GM12878 (cell line): Measurements from ENCODE around the gene NFYC. TPM values are rescaled to one million over a fixed set of nuclear protein-coding genes. Genes with fewer than 3 reads are reported as not detected.

Experiments used
- ATAC-seq: fragments of 200-7000 bp; cut with Tn5 transposase; 3 replicates; pipeline ENCODE4 v1.9.1; 2020; ENCODE audit warnings: mild to moderate bottlenecking, moderate library complexity
- BruUV-seq: library from RNA; stranded (reverse); fragments of 400-500 nt; replicated peaks from 2 replicates; lab custom pipeline; 2021; lab: Mats Ljungman, UMichigan
- CTCF ChIA-PET: fragments of 300-600 bp; sonication (Branson Sonifier 250); formaldehyde crosslinking; extraction: SDS; loops from one replicate; lab custom pipeline; 2021; ENCODE audit warnings: inconsistent platforms; lab: Yijun Ruan, JAX
- POLR2A ChIA-PET: fragments of 350-600 bp; formaldehyde crosslinking; extraction: SDS; loops from one replicate; lab custom pipeline; 2021; ENCODE audit warnings: inconsistent platforms; lab: Charles Lee
- RAD21 ChIA-PET: fragments of 300-600 bp; sonication (Branson Sonifier 250); formaldehyde crosslinking; loops from one replicate; lab custom pipeline; 2023; ENCODE audit warnings: antibody characterized with exemption; ENCODE audit not compliant: unreplicated experiment; lab: Charles Lee
- SMC1A ChIA-PET: fragments of 300-600 bp; sonication (Branson Sonifier 250); formaldehyde crosslinking; loops from one replicate; lab custom pipeline; 2023; ENCODE audit not compliant: unreplicated experiment, uncharacterized antibody; lab: Charles Lee
- DNase-seq: peaks from one replicate; pipeline ENCODE4 v3.0.0-alpha.2; 2011; ENCODE audit warnings: low read depth, low spot score
- FAIRE-seq: peaks from 3 replicates; lab custom pipeline; 2011; peaks lifted over from hg19 to GRCh38; lab: Jason Lieb, UNC
- H2AFZ ChIP-seq: 2 replicates; pipeline ENCODE4 v1.6.0; 2011; ENCODE audit warnings: low read depth, low read length, control low read depth; ENCODE audit not compliant: control insufficient read depth
- H3K27ac ChIP-seq: 2 replicates; pipeline ENCODE4 v1.5.1; 2011; ENCODE audit warnings: control low read depth; ENCODE audit not compliant: control insufficient read depth, insufficient read depth
- H3K27me3 ChIP-seq, 2 experiments: replicated peaks in 1 of 2; 2 replicates each; pipeline versions ENCODE4 v1.6.0 to v1.6.1; 2011; ENCODE audit warnings: low read length in 1 of 2; ENCODE audit not compliant: control insufficient read depth in 2 of 2, insufficient read depth in 2 of 2
- H3K36me3 ChIP-seq, 2 experiments: 2 replicates each; pipeline ENCODE4 v1.5.1; 2011; ENCODE audit warnings: low read length in 1 of 2; ENCODE audit not compliant: control insufficient read depth in 2 of 2, insufficient read depth in 2 of 2
- H3K4me1 ChIP-seq: 2 replicates; pipeline ENCODE4 v1.6.1; 2011; ENCODE audit warnings: mild to moderate bottlenecking, low read length, moderate library complexity, mixed read lengths; ENCODE audit not compliant: control insufficient read depth, insufficient read depth
- H3K4me2 ChIP-seq: 2 replicates; pipeline ENCODE4 v1.6.0; 2011; ENCODE audit warnings: control low read depth; ENCODE audit not compliant: control insufficient read depth, insufficient read depth
- H3K4me3 ChIP-seq: fragments of 200-600 bp; sonication (generic); 2 replicates; pipeline ENCODE4 v1.5.1; 2016
- H3K79me2 ChIP-seq: 2 replicates; pipeline ENCODE4 v1.6.0; 2011; ENCODE audit warnings: low read length; ENCODE audit not compliant: control insufficient read depth, insufficient read depth
- H3K9ac ChIP-seq: 2 replicates; pipeline ENCODE4 v1.8.0; 2011; ENCODE audit warnings: low read length, control low read depth, mixed read lengths; ENCODE audit not compliant: control insufficient read depth, insufficient read depth
- H3K9me3 ChIP-seq: replicated peaks from 3 replicates; pipeline ENCODE4 v1.5.1; 2011; ENCODE audit warnings: mild to moderate bottlenecking, low read length; ENCODE audit not compliant: control insufficient read depth, insufficient read depth
- H4K20me1 ChIP-seq: 2 replicates; pipeline ENCODE4 v1.6.0; 2011; ENCODE audit not compliant: control insufficient read depth, insufficient read depth
- NFYB ChIP-seq: IDR thresholded peaks from 2 replicates; pipeline ENCODE4 v1.6.1; 2011; ENCODE audit warnings: low read depth, mild to moderate bottlenecking, low read length, improper control_type of control experiment, moderate library complexity; ENCODE audit not compliant: insufficient read depth
- SREBF2 ChIP-seq: IDR thresholded peaks from 2 replicates; pipeline ENCODE4 v1.6.1; 2012; ENCODE audit warnings: mild to moderate bottlenecking, low read length
- SUPT20H ChIP-seq: IDR thresholded peaks from 2 replicates; pipeline ENCODE4 v1.6.1; 2011; ENCODE audit warnings: low read depth, mild to moderate bottlenecking, low read length, moderate library complexity, borderline replicate concordance; ENCODE audit not compliant: control insufficient read depth
- YY1 ChIP-seq: IDR thresholded peaks from 2 replicates; pipeline ENCODE4 v1.6.1; 2011; ENCODE audit warnings: low read depth, mild to moderate bottlenecking, low read length
- ZZZ3 ChIP-seq: IDR thresholded peaks from 2 replicates; pipeline ENCODE4 v1.6.1; 2011; ENCODE audit warnings: low read depth; ENCODE audit not compliant: control insufficient read depth, insufficient read length
- WGBS: methylation state at CpG from one replicate; pipeline ENCODE4 v1.1.6; 2016; ENCODE audit warnings: low lambda C conversion rate; ENCODE audit not compliant: insufficient replicate concordance, insufficient coverage; ENCODE audit errors: missing lambda C conversion rate; 5-methylcytosine and 5-hydroxymethylcytosine counted together
- in situ Hi-C: fragments of 300-500 bp; cut with MboI; formaldehyde crosslinking; loops from 9 replicates; pipeline ENCODE4 v1.14.3; 2018; ENCODE audit warnings: mixed read lengths
- intact Hi-C: fragments of 100-400 bp; cut with micrococcal nuclease; formaldehyde crosslinking; loops from one replicate; pipeline ENCODE4 v1.14.2; 2022; ENCODE audit not compliant: unreplicated experiment
- polyA plus RNA-seq, 11 experiments: library from polyadenylated mRNA; depleted of rRNA in 4 of 11; unstranded in 6 of 11; stranded (reverse) in 5 of 11; fragments of >200 nt; fragmentation: Nextera tagmentation in 4 of 11; fragmentation: Illumina TruSeq in 1 of 11; extraction: Ambion mirVana in 4 of 11; extraction: Trizol in 1 of 11; gene quantifications; 1 replicate in 1 of 11; 2 replicates in 10 of 11; pipeline versions ENCODE4 v1.2.1 to v1.2.3, GENCODE V29; 2011 to 2016; ENCODE audit warnings: inconsistent platforms in 2 of 11, missing spikeins in 2 of 11, low read depth in 1 of 11
- total RNA-seq, 4 experiments: library from RNA; depleted of rRNA in 3 of 4; stranded (reverse); fragments of >200 nt in 3 of 4; fragmentation: Illumina TruSeq in 1 of 4; extraction: Trizol in 1 of 4; gene quantifications; 2 replicates each; pipeline versions ENCODE4 v1.2.1 to v1.2.3, GENCODE V29; 2013 to 2021
- TF ChIP-seq, protein P1 (sequence below): fragments of 450-650 bp; formaldehyde crosslinking; IDR thresholded peaks from 2 replicates; pipeline ENCODE4 v1.4.0; 2022; ENCODE audit warnings: mild to moderate bottlenecking, moderate library complexity
- TF ChIP-seq, protein P2 (sequence below): fragments of 450-650 bp; IDR thresholded peaks from 2 replicates; pipeline ENCODE4 v1.6.1; 2017; ENCODE audit warnings: mild to moderate bottlenecking
- TF ChIP-seq, protein P3 (sequence below): IDR thresholded peaks from 2 replicates; pipeline ENCODE4 v1.6.1; 2012; ENCODE audit warnings: low read length, inconsistent platforms

NFYC gene
- total and polyA plus RNA-seq, 10 of the 15 experiments (the other 5 are each of a cell fraction or from before 2014, with no cell fraction given), result 4.3 to 84.2 (median 58.3) TPM

DNA sequence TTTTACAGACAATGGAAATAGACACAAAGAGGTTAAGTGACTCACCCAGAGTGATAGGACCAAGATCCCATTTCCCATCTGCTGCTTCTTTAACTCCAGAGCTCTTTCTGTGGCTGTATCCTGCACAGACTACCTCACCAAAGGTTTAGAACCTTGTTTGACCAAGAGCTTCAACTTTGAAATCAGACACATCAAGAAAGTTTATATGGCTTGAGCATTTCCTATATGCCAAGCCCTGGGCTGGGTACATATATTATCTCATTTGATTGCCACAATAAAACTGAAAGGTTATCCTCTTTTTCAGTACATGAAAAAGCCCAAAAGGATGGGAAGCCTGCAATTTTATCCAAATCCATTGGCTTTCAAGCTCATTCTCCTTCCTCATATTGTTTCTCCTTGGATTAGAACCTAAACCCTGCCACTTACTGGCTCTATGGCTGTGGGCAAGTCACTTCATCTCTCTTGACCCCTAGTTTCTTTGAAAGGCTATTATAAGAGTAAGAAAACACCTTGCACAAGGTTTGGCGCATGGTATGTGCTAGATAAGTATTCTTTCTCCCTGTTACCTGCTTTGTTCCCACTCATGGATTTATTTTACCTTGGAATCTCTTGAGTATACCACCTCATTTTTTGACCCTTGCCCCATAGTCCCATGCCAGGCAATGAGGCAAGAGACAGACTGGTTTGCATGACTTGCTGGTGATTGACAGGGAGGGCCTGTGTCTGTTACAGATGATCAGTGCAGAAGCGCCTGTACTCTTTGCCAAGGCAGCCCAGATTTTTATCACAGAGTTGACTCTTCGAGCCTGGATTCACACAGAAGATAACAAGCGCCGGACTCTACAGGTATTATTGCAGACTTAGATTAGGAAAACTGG is 57.6 kb downstream of the NFYC start (continued):
- TF ChIP-seq, protein P1, sequence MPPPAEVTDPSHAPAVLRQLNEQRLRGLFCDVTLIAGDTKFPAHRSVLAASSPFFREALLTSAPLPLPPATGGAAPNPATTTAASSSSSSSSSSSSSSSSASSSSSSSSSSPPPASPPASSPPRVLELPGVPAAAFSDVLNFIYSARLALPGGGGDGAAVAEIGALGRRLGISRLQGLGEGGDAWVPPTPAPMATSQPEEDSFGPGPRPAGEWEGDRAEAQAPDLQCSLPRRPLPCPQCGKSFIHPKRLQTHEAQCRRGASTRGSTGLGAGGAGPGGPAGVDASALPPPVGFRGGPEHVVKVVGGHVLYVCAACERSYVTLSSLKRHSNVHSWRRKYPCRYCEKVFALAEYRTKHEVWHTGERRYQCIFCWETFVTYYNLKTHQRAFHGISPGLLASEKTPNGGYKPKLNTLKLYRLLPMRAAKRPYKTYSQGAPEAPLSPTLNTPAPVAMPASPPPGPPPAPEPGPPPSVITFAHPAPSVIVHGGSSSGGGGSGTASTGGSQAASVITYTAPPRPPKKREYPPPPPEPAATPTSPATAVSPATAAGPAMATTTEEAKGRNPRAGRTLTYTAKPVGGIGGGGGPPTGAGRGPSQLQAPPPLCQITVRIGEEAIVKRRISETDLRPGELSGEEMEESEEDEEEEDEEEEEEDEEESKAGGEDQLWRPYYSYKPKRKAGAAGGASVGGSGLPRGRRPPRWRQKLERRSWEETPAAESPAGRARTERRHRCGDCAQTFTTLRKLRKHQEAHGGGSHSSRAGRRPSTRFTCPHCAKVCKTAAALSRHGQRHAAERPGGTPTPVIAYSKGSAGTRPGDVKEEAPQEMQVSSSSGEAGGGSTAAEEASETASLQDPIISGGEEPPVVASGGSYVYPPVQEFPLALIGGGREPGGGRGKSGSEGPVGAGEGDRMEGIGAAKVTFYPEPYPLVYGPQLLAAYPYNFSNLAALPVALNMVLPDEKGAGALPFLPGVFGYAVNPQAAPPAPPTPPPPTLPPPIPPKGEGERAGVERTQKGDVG (CRISPR knock-in tag), result no peak

DNA sequence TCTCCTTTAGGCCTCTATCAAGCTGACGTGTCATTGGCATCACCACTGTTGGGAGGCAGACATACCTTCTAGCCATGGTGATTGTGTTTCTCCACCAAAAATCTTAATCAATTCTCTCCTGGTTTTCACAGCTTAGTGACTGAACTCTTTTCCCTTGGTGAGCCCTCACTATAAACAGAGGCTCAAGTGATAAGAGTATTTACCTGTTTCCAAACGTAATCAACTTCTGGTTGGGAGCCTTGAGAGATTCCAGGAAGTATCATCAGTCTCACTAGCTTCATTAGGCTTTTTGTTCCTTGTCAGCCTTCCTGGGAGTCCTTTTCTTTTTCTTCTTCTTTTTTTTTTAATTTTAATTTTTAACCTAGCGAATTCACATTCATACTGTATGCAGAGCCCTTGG is 58.3 kb downstream of the NFYC start:
- H3K9me3 ChIP-seq, result no peaks in the 10 kb centered on the region
- H2AFZ ChIP-seq, result no peak overlapping the region
- TF ChIP-seq SREBF2 (no peak), ZZZ3 (no peak), YY1 (no peak), NFYB (no peak), SUPT20H (no peak)
- TF ChIP-seq, protein P2, sequence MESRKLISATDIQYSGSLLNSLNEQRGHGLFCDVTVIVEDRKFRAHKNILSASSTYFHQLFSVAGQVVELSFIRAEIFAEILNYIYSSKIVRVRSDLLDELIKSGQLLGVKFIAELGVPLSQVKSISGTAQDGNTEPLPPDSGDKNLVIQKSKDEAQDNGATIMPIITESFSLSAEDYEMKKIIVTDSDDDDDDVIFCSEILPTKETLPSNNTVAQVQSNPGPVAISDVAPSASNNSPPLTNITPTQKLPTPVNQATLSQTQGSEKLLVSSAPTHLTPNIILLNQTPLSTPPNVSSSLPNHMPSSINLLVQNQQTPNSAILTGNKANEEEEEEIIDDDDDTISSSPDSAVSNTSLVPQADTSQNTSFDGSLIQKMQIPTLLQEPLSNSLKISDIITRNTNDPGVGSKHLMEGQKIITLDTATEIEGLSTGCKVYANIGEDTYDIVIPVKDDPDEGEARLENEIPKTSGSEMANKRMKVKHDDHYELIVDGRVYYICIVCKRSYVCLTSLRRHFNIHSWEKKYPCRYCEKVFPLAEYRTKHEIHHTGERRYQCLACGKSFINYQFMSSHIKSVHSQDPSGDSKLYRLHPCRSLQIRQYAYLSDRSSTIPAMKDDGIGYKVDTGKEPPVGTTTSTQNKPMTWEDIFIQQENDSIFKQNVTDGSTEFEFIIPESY, result no peak
- TF ChIP-seq, protein P3, sequence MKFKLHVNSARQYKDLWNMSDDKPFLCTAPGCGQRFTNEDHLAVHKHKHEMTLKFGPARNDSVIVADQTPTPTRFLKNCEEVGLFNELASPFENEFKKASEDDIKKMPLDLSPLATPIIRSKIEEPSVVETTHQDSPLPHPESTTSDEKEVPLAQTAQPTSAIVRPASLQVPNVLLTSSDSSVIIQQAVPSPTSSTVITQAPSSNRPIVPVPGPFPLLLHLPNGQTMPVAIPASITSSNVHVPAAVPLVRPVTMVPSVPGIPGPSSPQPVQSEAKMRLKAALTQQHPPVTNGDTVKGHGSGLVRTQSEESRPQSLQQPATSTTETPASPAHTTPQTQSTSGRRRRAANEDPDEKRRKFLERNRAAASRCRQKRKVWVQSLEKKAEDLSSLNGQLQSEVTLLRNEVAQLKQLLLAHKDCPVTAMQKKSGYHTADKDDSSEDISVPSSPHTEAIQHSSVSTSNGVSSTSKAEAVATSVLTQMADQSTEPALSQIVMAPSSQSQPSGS, result no peak
- CTCF ChIA-PET, result interaction anchor here (0.7 to 2.0 kb wide), 3 partner anchors 25 to 100 kb away, joined by 3 to 7 read pairs (median 3); no protein-coding TSS in a partner anchor
- RAD21 ChIA-PET, result interaction anchor here (1.1 kb wide), 1 partner anchor 25 kb away, joined by 4 read pairs; no protein-coding TSS in a partner anchor
- H3K4me2 ChIP-seq, result no peak overlapping the region
- in situ Hi-C loops, result no loop called here
- H3K36me3 ChIP-seq, result peaks cover 20 to 30% of the 10 kb centered on the region in 2 experiments
- no peak overlapping the region for H3K4me3 ChIP-seq
- no peak overlapping the region for H3K9ac ChIP-seq
- H3K27me3 ChIP-seq, result no peaks in the 10 kb centered on the region
- intact Hi-C loops, result loop anchor here (5.0 kb wide), 1 partner anchor 58 kb away; the partner anchor contains the start of gene NFYC
- no peak for DNase-seq
- 80% methylated on average over 3 of the region's 3 CpGs for WGBS
- ATAC-seq, result no peak
- SMC1A ChIA-PET, result interaction anchor here (0.7 to 1.6 kb wide), 4 partner anchors 15 to 27 kb away, joined by 3 to 4 read pairs (median 3); no protein-coding TSS in a partner anchor
- no peaks in the 10 kb centered on the region for H4K20me1 ChIP-seq
- no peak overlapping the region for H3K27ac ChIP-seq
- POLR2A ChIA-PET, result interaction anchor here (0.6 to 1.1 kb wide), 3 partner anchors 13 to 1216 kb away, joined by 3 read pairs; no protein-coding TSS in a partner anchor
- no TSS peak for BruUV-seq
- peaks cover 24% of the 10 kb centered on the region for H3K4me1 ChIP-seq
- FAIRE-seq, result no peak
- H3K79me2 ChIP-seq, result no peaks in the 10 kb centered on the region; the same call in none of the 2 replicates
